SU-DHL-6 (cell line): ENCODE data around the gene TBPL1.

Source experiments
- CTCF ChIP-seq: fragments of 200-600 bp; sonication (generic); IDR thresholded peaks from one replicate; pipeline ENCODE4 v1.5.1; 2017; ENCODE audit warnings: antibody characterized with exemption, mild to moderate bottlenecking, low read length, moderate library complexity; ENCODE audit not compliant: insufficient read depth, poor library complexity, severe bottlenecking
- EZH2phosphoT487 ChIP-seq: fragments of 200-600 bp; sonication (generic), shearing (Covaris generic); conservative IDR thresholded peaks from 2 replicates; pipeline ENCODE4 v1.6.1; 2018; ENCODE audit warnings: mild to moderate bottlenecking, antibody characterized with exemption, low read length, moderate library complexity, mixed read lengths

DNA sequence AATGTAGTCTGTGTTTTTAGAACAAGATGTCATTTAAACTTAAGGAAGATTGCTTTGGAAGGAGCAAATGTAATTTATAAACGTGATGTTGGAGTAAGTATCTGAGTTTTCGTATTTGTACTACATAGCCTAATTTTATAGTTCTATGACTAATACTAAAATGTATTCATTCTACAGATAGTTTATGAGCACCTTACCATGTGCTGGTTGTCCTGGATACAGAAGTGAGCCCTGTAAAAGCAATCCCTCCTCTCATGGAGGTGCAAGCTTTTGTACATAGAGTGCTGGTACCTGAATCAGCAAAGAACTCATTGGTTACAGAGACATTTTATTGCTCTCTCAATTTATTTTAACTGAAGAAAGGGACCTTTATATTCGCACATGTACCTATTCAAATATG is 27.1 kb downstream of the TBPL1 start:
- TF ChIP-seq CTCF (no peak), EZH2phosphoT487 (no peak)
